NT2/D1 (cell line): ENCODE results near the gene RAPGEF4.

Source experiments
- SUZ12 ChIP-seq: IDR thresholded peaks from 2 replicates; pipeline ENCODE4 v1.6.1; 2011; ENCODE audit not compliant: insufficient read length, insufficient read depth; ENCODE audit errors: extremely low read depth
- YY1 ChIP-seq: IDR thresholded peaks from 2 replicates; pipeline ENCODE4 v1.6.1; 2011; ENCODE audit not compliant: insufficient read length, insufficient read depth
- ZNF274 ChIP-seq: IDR thresholded peaks from 2 replicates; pipeline ENCODE4 v1.6.1; 2011; ENCODE audit warnings: mild to moderate bottlenecking, low read depth, low read length

GRCh38 chr2:173033084-173033483 lies 297.4 kb downstream of the RAPGEF4 start:
- no peak for TF ChIP-seq SUZ12
- TF ChIP-seq ZNF274: no peak
- no peak for TF ChIP-seq YY1
